OCI-LY7 (cell line): ENCODE results near the gene HLA-DPB1. TPM values are rescaled to one million over a fixed set of nuclear protein-coding genes. Genes with fewer than 3 reads are reported as not detected.

ENCODE experiments used
- BruUV-seq: library from RNA; stranded (reverse); fragments of 400-500 nt; replicated peaks from 2 replicates; lab custom pipeline; 2021; lab: Mats Ljungman, UMichigan
- CTCF ChIA-PET: fragments of 300-600 bp; sonication (Branson Sonifier 250); formaldehyde crosslinking; loops from one replicate; lab custom pipeline; 2022; ENCODE audit warnings: antibody characterized with exemption; ENCODE audit not compliant: unreplicated experiment; lab: Charles Lee
- POLR2A ChIA-PET: fragments of 300-600 bp; sonication (Branson Sonifier 250); formaldehyde crosslinking; loops from one replicate; lab custom pipeline; 2022; ENCODE audit warnings: antibody characterized with exemption; lab: Charles Lee
- DNase-seq: peaks from one replicate; pipeline ENCODE4 v3.0.0-alpha.2; 2015; ENCODE audit warnings: low spot score
- H2AFZ ChIP-seq: fragments of 200-600 bp; sonication (generic), shearing (Covaris generic); 2 replicates; pipeline ENCODE4 v1.6.1; 2014; ENCODE audit warnings: mild to moderate bottlenecking, antibody characterized with exemption, low read length, moderate library complexity
- H3K27ac ChIP-seq: fragments of 200-600 bp; sonication (generic); 2 replicates; pipeline ENCODE4 v1.5.1; 2014; ENCODE audit warnings: mixed run types, low read depth, mild to moderate bottlenecking, moderate library complexity, low read length, inconsistent platforms; ENCODE audit not compliant: poor library complexity, severe bottlenecking
- H3K36me3 ChIP-seq: fragments of 200-600 bp; sonication (generic); 2 replicates; pipeline ENCODE4 v1.6.1; 2014; ENCODE audit warnings: mild to moderate bottlenecking, antibody characterized with exemption, low read length, moderate library complexity, mixed read lengths; ENCODE audit not compliant: insufficient read depth
- H3K4me1 ChIP-seq: fragments of 200-600 bp; sonication (generic); 2 replicates; pipeline ENCODE4 v1.5.1; 2014; ENCODE audit warnings: mild to moderate bottlenecking, low read length; ENCODE audit not compliant: insufficient read depth, poor library complexity, severe bottlenecking
- H3K4me2 ChIP-seq: fragments of 200-600 bp; sonication (generic); 2 replicates; pipeline ENCODE4 v1.6.1; 2014; ENCODE audit warnings: mild to moderate bottlenecking, low read length
- H3K4me3 ChIP-seq: fragments of 200-600 bp; sonication (generic); 2 replicates; pipeline ENCODE4 v1.5.1; 2014; ENCODE audit warnings: mild to moderate bottlenecking, low read depth, low read length; ENCODE audit not compliant: poor library complexity, severe bottlenecking
- H3K79me2 ChIP-seq: fragments of 200-600 bp; sonication (generic); 2 replicates; pipeline ENCODE4 v1.6.1; 2016; ENCODE audit warnings: low read depth, mild to moderate bottlenecking, low read length, moderate library complexity, mixed read lengths; ENCODE audit not compliant: insufficient read depth
- H3K9me2 ChIP-seq: fragments of 200-600 bp; sonication (generic); 2 replicates; pipeline ENCODE4 v1.6.1; 2016; ENCODE audit warnings: mild to moderate bottlenecking, low read length, mixed read lengths; ENCODE audit not compliant: insufficient read depth
- H3K9me3 ChIP-seq: fragments of 200-600 bp; sonication (generic); 2 replicates; pipeline ENCODE4 v1.6.1; 2014; ENCODE audit warnings: mild to moderate bottlenecking, mixed run types, low read length, mixed read lengths
- H4K20me1 ChIP-seq: fragments of 200-600 bp; sonication (generic); 2 replicates; pipeline ENCODE4 v1.6.1; 2014; ENCODE audit warnings: mild to moderate bottlenecking, antibody characterized with exemption, low read length, moderate library complexity, mixed read lengths; ENCODE audit not compliant: insufficient read depth
- EZH2phosphoT487 ChIP-seq: fragments of 200-600 bp; sonication (generic); IDR thresholded peaks from 2 replicates; pipeline ENCODE4 v1.6.1; 2018; ENCODE audit warnings: low read depth, borderline replicate concordance, mild to moderate bottlenecking, mixed run types, antibody characterized with exemption, low read length, moderate library complexity, mixed read lengths
- intact Hi-C: fragments of 100-400 bp; cut with micrococcal nuclease; formaldehyde crosslinking; loops from one replicate; pipeline ENCODE4 v1.10.0; 2022; ENCODE audit not compliant: unreplicated experiment
- total RNA-seq, 2 experiments: library from RNA; depleted of rRNA in 1 of 2; stranded (reverse); fragments of >200 nt in 1 of 2; shearing (Covaris generic) in 1 of 2; gene quantifications; 2 replicates each; pipeline ENCODE4 v1.2.3, GENCODE V29; 2014 to 2022
- TF ChIP-seq, protein P1 (sequence below): fragments of 200-600 bp; sonication (generic); conservative IDR thresholded peaks from 2 replicates; pipeline ENCODE4 v1.5.1; 2014; ENCODE audit warnings: mild to moderate bottlenecking, antibody characterized with exemption, low read length, moderate library complexity, mixed read lengths

Gene HLA-DPB1
- total RNA-seq, 2 experiments from 2014 or later = 74.5 to 117 TPM

- ChIA-PET POLR2A (no interaction called here), CTCF (no interaction called here)
- Histone ChIP-seq H3K79me2 (no peaks in the 10 kb centered on the region), H3K9me2 (no peaks in the 10 kb centered on the region), H3K9me3 (peaks cover 11% of the 10 kb centered on the region; the same call in 1 of the 2 replicates), H3K36me3 (no peaks in the 10 kb centered on the region), H2AFZ (no peak overlapping the region), H4K20me1 (no peaks in the 10 kb centered on the region), H3K4me3 (no peak overlapping the region), H3K4me1 (peaks cover 3% of the 10 kb centered on the region), H3K4me2 (no peak overlapping the region), H3K27ac (no peak overlapping the region)
- no TSS peak for BruUV-seq
- intact Hi-C loops = loop anchor here (1.0 kb wide), 1 partner anchor 125 kb away; no protein-coding TSS in a partner anchor
- no peak for DNase-seq
- TF ChIP-seq, protein P1, sequence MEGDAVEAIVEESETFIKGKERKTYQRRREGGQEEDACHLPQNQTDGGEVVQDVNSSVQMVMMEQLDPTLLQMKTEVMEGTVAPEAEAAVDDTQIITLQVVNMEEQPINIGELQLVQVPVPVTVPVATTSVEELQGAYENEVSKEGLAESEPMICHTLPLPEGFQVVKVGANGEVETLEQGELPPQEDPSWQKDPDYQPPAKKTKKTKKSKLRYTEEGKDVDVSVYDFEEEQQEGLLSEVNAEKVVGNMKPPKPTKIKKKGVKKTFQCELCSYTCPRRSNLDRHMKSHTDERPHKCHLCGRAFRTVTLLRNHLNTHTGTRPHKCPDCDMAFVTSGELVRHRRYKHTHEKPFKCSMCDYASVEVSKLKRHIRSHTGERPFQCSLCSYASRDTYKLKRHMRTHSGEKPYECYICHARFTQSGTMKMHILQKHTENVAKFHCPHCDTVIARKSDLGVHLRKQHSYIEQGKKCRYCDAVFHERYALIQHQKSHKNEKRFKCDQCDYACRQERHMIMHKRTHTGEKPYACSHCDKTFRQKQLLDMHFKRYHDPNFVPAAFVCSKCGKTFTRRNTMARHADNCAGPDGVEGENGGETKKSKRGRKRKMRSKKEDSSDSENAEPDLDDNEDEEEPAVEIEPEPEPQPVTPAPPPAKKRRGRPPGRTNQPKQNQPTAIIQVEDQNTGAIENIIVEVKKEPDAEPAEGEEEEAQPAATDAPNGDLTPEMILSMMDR = no peak
- no peak for TF ChIP-seq EZH2phosphoT487
Measured at GRCh38 chr6:33123181-33123580, 47.4 kb downstream of the HLA-DPB1 start.

DNA sequence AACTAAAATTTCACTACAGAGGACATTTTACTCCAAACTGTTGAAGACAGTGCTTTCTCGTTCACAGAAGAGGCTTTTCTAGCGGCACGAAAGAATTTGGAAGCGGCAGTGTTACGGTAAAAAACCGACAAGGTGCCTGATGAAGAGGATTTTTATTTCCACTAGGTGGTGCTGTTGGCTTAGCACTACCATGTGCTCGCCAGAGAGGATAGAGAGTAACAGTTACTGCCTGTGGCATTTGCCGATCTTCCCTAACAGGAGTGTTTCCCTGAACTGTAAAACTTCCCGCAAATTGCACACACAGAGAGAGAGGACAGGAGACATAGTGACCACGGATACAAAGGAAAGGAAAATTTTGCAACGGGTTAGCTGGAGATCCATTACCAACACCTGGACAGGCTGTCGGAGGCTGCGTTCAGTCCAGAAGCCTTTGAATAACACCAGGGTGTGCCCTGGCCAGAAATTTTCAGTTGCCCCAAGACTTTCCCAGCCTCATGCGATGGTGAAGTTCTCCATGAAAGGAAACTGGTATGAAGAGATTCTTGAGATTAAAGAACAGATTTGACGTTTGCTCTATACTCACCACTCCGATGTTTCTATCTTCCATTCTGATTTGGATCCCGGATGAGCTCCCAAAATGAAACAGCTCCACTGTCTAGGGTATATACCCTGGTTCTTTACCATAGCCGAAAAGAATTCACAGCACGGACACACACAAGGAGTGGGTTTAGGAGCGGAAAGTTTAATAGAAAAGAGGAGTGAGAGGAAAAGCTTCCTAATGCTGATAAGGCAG, 48.1 kb downstream of the HLA-DPB1 start:
- Histone ChIP-seq H3K4me3 (no peak overlapping the region), H3K27ac (no peak overlapping the region), H3K4me1 (no peaks in the 10 kb centered on the region), H3K4me2 (no peak overlapping the region), H3K9me2 (no peaks in the 10 kb centered on the region), H3K9me3 (peaks cover 11% of the 10 kb centered on the region; the same call in 1 of the 2 replicates), H3K36me3 (no peaks in the 10 kb centered on the region), H3K79me2 (no peaks in the 10 kb centered on the region), H2AFZ (no peak overlapping the region), H4K20me1 (no peaks in the 10 kb centered on the region)
- intact Hi-C loops = loop anchor here (1.0 kb wide), 1 partner anchor 124 kb away; no protein-coding TSS in a partner anchor
- peak; percentile 67 for DNase-seq
- CTCF ChIA-PET = no interaction called here
- no TSS peak for BruUV-seq
- POLR2A ChIA-PET = no interaction called here
- TF ChIP-seq EZH2phosphoT487 = no peak
- TF ChIP-seq, protein P1 = peak; percentile 88

- H3K4me2 ChIP-seq = no peak overlapping the region
- no TSS peak for BruUV-seq
- H3K9me3 ChIP-seq = peaks cover 11% of the 10 kb centered on the region; the same call in 1 of the 2 replicates
- H3K36me3 ChIP-seq = no peaks in the 10 kb centered on the region
- H2AFZ ChIP-seq = no peak overlapping the region
- no peaks in the 10 kb centered on the region for H3K4me1 ChIP-seq
- no peaks in the 10 kb centered on the region for H3K9me2 ChIP-seq
- H3K79me2 ChIP-seq = no peaks in the 10 kb centered on the region
- ChIA-PET CTCF (interaction anchor here (0.5 kb wide), 1 partner anchor 66 kb away, joined by 10 read pairs; no protein-coding TSS in a partner anchor), POLR2A (no interaction called here)
- DNase-seq = no peak
- TF ChIP-seq, protein P1 = no peak
- no peak for TF ChIP-seq EZH2phosphoT487
- no peak overlapping the region for H3K4me3 ChIP-seq
- H4K20me1 ChIP-seq = no peaks in the 10 kb centered on the region
- no peak overlapping the region for H3K27ac ChIP-seq
- intact Hi-C loops = no loop called here
Measured at GRCh38 chr6:33124525-33124901, 48.7 kb downstream of the HLA-DPB1 start.
